HEK293 (cell line): ENCODE data around the gene CCDC186.

Experiments used
- CTCF ChIA-PET: fragments of 350-600 bp; formaldehyde crosslinking; extraction: SDS; loops from one replicate; lab custom pipeline; 2021; ENCODE audit warnings: antibody characterized with exemption; lab: Yijun Ruan, JAX
- POLR2A ChIA-PET: fragments of 300-600 bp; formaldehyde crosslinking; extraction: SDS; loops from one replicate; lab custom pipeline; 2020; ENCODE audit warnings: antibody characterized with exemption, inconsistent platforms; lab: Yijun Ruan, JAX
- H3K27ac ChIP-seq: fragments of 200-500 bp; sonication (Bioruptor generic); 2 replicates; pipeline ENCODE4 v1.5.1; 2014; ENCODE audit warnings: low read depth, low read length, control low read depth, inconsistent platforms; ENCODE audit errors: extremely low read depth
- H3K36me3 ChIP-seq, 2 experiments: fragments of 200-500 bp in 1 of 2; sonication (Bioruptor generic) in 1 of 2; 1 replicate in 1 of 2; 2 replicates in 1 of 2; pipeline ENCODE4 v1.5.1; 2014 to 2017; ENCODE audit warnings: inconsistent platforms in 2 of 2, low read length in 2 of 2; ENCODE audit not compliant: control insufficient read depth in 2 of 2, insufficient read depth in 1 of 2
- H3K4me1 ChIP-seq: fragments of 200-500 bp; sonication (Bioruptor generic); 2 replicates; pipeline ENCODE4 v1.5.1; 2014; ENCODE audit warnings: mild to moderate bottlenecking, low read length, inconsistent platforms; ENCODE audit not compliant: control insufficient read depth, insufficient read depth
- H3K4me3 ChIP-seq: 2 replicates; pipeline ENCODE4 v1.5.1; 2011; ENCODE audit warnings: low read depth, mild to moderate bottlenecking, control low read depth, low read length, moderate library complexity
- H3K9me3 ChIP-seq: fragments of 200-500 bp; sonication (Bioruptor generic); 2 replicates; pipeline ENCODE4 v1.5.1; 2014; ENCODE audit warnings: low read depth, low read length, inconsistent platforms; ENCODE audit not compliant: control insufficient read depth, insufficient read depth
- KLF16 ChIP-seq: fragments of 450-650 bp; formaldehyde crosslinking; IDR thresholded peaks from 2 replicates; pipeline ENCODE4 v1.5.1; 2017; ENCODE audit warnings: missing biosample characterization, missing genetic modification characterization
- MZF1 ChIP-seq: fragments of 450-650 bp; formaldehyde crosslinking; IDR thresholded peaks from 2 replicates; pipeline ENCODE4 v1.5.1; 2017; ENCODE audit warnings: missing biosample characterization, missing genetic modification characterization, borderline replicate concordance
- YY1 ChIP-seq: fragments of 450-650 bp; formaldehyde crosslinking; IDR thresholded peaks from 2 replicates; pipeline ENCODE4 v1.5.1; 2018; ENCODE audit warnings: missing biosample characterization, missing genetic modification characterization
- ZBTB1 ChIP-seq: fragments of 450-650 bp; formaldehyde crosslinking; IDR thresholded peaks from 2 replicates; pipeline ENCODE4 v1.5.1; 2016; ENCODE audit warnings: missing biosample characterization, missing genetic modification characterization
- ZNF133 ChIP-seq: fragments of 450-650 bp; formaldehyde crosslinking; IDR thresholded peaks from 2 replicates; pipeline ENCODE4 v1.5.1; 2016; ENCODE audit warnings: missing biosample characterization, missing genetic modification characterization
- ZNF175 ChIP-seq: fragments of 450-650 bp; formaldehyde crosslinking; IDR thresholded peaks from 2 replicates; pipeline ENCODE4 v1.5.1; 2016; ENCODE audit warnings: missing biosample characterization, missing genetic modification characterization
- ZNF221 ChIP-seq: fragments of 450-650 bp; formaldehyde crosslinking; IDR thresholded peaks from 2 replicates; pipeline ENCODE4 v1.5.1; 2017; ENCODE audit warnings: missing biosample characterization, missing genetic modification characterization, borderline replicate concordance
- ZNF266 ChIP-seq: fragments of 450-650 bp; formaldehyde crosslinking; IDR thresholded peaks from 2 replicates; pipeline ENCODE4 v1.5.1; 2016; ENCODE audit warnings: missing biosample characterization, missing genetic modification characterization, low read depth
- ZNF510 ChIP-seq: fragments of 450-650 bp; formaldehyde crosslinking; IDR thresholded peaks from 2 replicates; pipeline ENCODE4 v1.5.1; 2018; ENCODE audit warnings: mild to moderate bottlenecking, missing genetic modification characterization, missing biosample characterization; ENCODE audit not compliant: insufficient replicate concordance
- ZNF518A ChIP-seq: fragments of 450-650 bp; formaldehyde crosslinking; conservative IDR thresholded peaks from 2 replicates; pipeline ENCODE4 v1.5.1; 2016; ENCODE audit warnings: low read depth, missing biosample characterization, missing genetic modification characterization
- ZNF596 ChIP-seq: fragments of 450-650 bp; IDR thresholded peaks from 2 replicates; pipeline ENCODE4 v1.5.0; 2018; ENCODE audit warnings: missing biosample characterization, mild to moderate bottlenecking, missing genetic modification characterization, moderate library complexity
- ZNF610 ChIP-seq: fragments of 450-650 bp; formaldehyde crosslinking; IDR thresholded peaks from 2 replicates; pipeline ENCODE4 v1.5.1; 2016; ENCODE audit warnings: missing biosample characterization, missing genetic modification characterization, borderline replicate concordance
- ZNF626 ChIP-seq: fragments of 450-650 bp; sonication (Bioruptor Pico); formaldehyde crosslinking; IDR thresholded peaks from 2 replicates; pipeline ENCODE4 v1.5.1; 2018; ENCODE audit warnings: missing biosample characterization, missing genetic modification characterization, inconsistent platforms
- ZNF791 ChIP-seq: fragments of 450-650 bp; formaldehyde crosslinking; IDR thresholded peaks from 2 replicates; pipeline ENCODE4 v1.5.1; 2016; ENCODE audit warnings: missing biosample characterization, missing genetic modification characterization
- ZXDB ChIP-seq: fragments of 450-650 bp; formaldehyde crosslinking; IDR thresholded peaks from 2 replicates; pipeline ENCODE4 v1.5.1; 2016; ENCODE audit warnings: missing biosample characterization, missing genetic modification characterization
- TF ChIP-seq, protein P1 (sequence below): fragments of 450-650 bp; formaldehyde crosslinking; IDR thresholded peaks from 2 replicates; pipeline ENCODE4 v1.5.1; 2016; ENCODE audit warnings: missing biosample characterization, missing genetic modification characterization

Gene CCDC186

DNA sequence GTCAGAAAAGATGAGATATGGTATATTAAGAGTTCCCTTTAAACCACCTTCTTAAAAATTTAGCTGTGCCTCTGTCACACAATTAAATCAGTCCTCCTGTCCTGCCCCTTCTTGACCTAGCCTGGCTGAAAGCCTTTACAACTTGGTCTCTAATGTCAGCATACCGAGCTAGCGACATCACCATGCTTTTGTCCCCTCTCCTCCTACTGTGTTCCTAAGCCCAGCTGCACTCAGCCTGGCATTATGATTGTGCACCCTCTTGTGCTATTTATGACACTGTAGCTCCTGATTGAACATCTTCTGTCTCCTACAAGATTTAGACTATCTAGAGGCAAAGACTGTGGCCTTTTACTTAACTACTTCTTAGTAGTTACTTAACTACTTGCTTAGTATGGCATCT lies 34.3 kb upstream of the CCDC186 start (continued):
- TF ChIP-seq, protein P1, sequence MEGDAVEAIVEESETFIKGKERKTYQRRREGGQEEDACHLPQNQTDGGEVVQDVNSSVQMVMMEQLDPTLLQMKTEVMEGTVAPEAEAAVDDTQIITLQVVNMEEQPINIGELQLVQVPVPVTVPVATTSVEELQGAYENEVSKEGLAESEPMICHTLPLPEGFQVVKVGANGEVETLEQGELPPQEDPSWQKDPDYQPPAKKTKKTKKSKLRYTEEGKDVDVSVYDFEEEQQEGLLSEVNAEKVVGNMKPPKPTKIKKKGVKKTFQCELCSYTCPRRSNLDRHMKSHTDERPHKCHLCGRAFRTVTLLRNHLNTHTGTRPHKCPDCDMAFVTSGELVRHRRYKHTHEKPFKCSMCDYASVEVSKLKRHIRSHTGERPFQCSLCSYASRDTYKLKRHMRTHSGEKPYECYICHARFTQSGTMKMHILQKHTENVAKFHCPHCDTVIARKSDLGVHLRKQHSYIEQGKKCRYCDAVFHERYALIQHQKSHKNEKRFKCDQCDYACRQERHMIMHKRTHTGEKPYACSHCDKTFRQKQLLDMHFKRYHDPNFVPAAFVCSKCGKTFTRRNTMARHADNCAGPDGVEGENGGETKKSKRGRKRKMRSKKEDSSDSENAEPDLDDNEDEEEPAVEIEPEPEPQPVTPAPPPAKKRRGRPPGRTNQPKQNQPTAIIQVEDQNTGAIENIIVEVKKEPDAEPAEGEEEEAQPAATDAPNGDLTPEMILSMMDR (tag by site-specific recombination): no peak
- TF ChIP-seq ZNF175 (tag by site-specific recombination): no peak

- ChIA-PET POLR2A (no interaction called here), CTCF (interaction anchor here (0.7 kb wide), 1 partner anchor 264 kb away, joined by 4 read pairs; no protein-coding TSS in a partner anchor)
- no peaks in the 10 kb centered on the region for H3K4me1 ChIP-seq
- no peak for TF ChIP-seq ZNF791 (tag by site-specific recombination)
- no peak for TF ChIP-seq ZNF518A
- no peak for TF ChIP-seq ZNF626 (tag by site-specific recombination)
- TF ChIP-seq YY1: no peak
- TF ChIP-seq ZXDB (tag by site-specific recombination): no peak
- TF ChIP-seq ZNF510 (tag by site-specific recombination): no peak
- TF ChIP-seq ZNF610: no peak
- TF ChIP-seq MZF1 (tag by site-specific recombination): no peak
- no peaks in the 10 kb centered on the region for H3K9me3 ChIP-seq
- no peaks in the 10 kb centered on the region for H3K36me3 ChIP-seq
- H3K4me3 ChIP-seq: no peak overlapping the region
- no peak overlapping the region for H3K27ac ChIP-seq
Observed at GRCh38 chr10:114207349-114207748, 33.3 kb upstream of the CCDC186 start.

DNA sequence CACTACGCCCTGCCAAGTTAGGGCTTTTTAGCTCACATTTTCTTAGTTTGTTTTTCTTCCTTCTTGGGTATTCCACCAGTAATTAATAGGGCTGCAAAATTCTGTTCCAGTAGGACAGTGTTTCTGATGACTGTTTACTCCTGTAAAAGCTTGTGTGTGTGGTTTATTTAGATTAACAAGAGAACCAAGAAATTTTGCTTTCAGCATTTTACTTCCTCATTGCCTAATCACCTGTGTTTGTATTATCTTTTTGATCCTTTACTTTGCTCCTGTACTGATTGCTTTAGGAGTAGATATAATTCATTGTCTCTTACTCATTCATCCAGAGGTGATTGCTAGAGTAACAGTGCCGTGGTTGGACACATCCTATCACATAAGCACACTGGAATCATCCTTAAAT lies 32.9 kb upstream of the CCDC186 start:
- Histone ChIP-seq H3K4me1 (no peaks in the 10 kb centered on the region), H3K4me3 (no peak overlapping the region), H3K9me3 (no peaks in the 10 kb centered on the region), H3K27ac (no peak overlapping the region), H3K36me3 (no peaks in the 10 kb centered on the region)
- CTCF ChIA-PET: interaction anchor here (0.7 kb wide), 1 partner anchor 264 kb away, joined by 4 read pairs; no protein-coding TSS in a partner anchor
- no peak for TF ChIP-seq ZNF510 (tag by site-specific recombination)
- no peak for TF ChIP-seq ZBTB1 (tag by site-specific recombination)
- no peak for TF ChIP-seq ZNF221 (tag by site-specific recombination)
- no peak for TF ChIP-seq ZNF266
- POLR2A ChIA-PET: no interaction called here

GRCh38 chr10:114202812-114203211 lies 28.8 kb upstream of the CCDC186 start:
- Histone ChIP-seq H3K9me3 (no peaks in the 10 kb centered on the region), H3K27ac (no peak overlapping the region), H3K4me3 (no peak overlapping the region), H3K4me1 (no peaks in the 10 kb centered on the region), H3K36me3 (no peaks in the 10 kb centered on the region)
- ChIA-PET POLR2A (no interaction called here), CTCF (no interaction called here)
- TF ChIP-seq KLF16 (no peak), ZNF596 (tag by site-specific recombination) (no peak), ZNF133 (no peak)
